Renal cortex interstitium (tissue), 15 donors: Measurements from ENCODE around the gene TMEM220. TPM values are rescaled to one million over a fixed set of nuclear protein-coding genes. Genes with fewer than 3 reads are reported as not detected.

ENCODE experiments used
- DNase-seq, 11 donors: peaks; one replicate each; pipeline ENCODE4 v3.0.0-alpha.2; 2013; ENCODE audit warnings: low read depth in 9 of 11, low spot score in 4 of 11; ENCODE audit errors: extremely low read depth in 1 of 11
- long read RNA-seq, 16 experiments: transcript quantifications; one replicate each; lab custom pipeline, GENCODE V29; 2026
- polyA plus RNA-seq, 3 donors: library from polyadenylated mRNA; unstranded; fragments of 120-200 nt; gene quantifications; one replicate each; pipeline ENCODE4 v1.2.1, GENCODE V29; 2013; ENCODE audit not compliant: insufficient read length in 3 of 3

The TMEM220 gene
- polyA plus RNA-seq, result 10 to 100 TPM in 2 of 3 donors, 1 to 10 TPM in 1; 8.5 to 15.2 (median 10.6) TPM
- long read RNA-seq, donor 1, partial matches to known transcripts, result 0 of 4 reads
- long read RNA-seq, donor 1, other reads (novel, unspliced or antisense), result 0 of 4 reads
- long read RNA-seq, donor 2, partial matches to known transcripts, result 8 of 8 reads
- long read RNA-seq, donor 2, other reads (novel, unspliced or antisense), result 0 of 8 reads
- long read RNA-seq, donor 3, partial matches to known transcripts, result 0 of 4 reads
- long read RNA-seq, donor 3, other reads (novel, unspliced or antisense), result 0 of 4 reads
- long read RNA-seq, donor 4, partial matches to known transcripts, result 0 of 1 reads
- long read RNA-seq, donor 4, other reads (novel, unspliced or antisense), result 0 of 1 reads
- long read RNA-seq, donor 5, result 0 reads
- long read RNA-seq, donor 6, partial matches to known transcripts, result 9 of 13 reads
- long read RNA-seq, donor 6, other reads (novel, unspliced or antisense), result 0 of 13 reads
- long read RNA-seq, donor 7, partial matches to known transcripts, result 0 of 2 reads
- long read RNA-seq, donor 7, other reads (novel, unspliced or antisense), result 0 of 2 reads
- long read RNA-seq, donor 8, result 0 reads
- long read RNA-seq, donor 9, partial matches to known transcripts, result 0 of 3 reads
- long read RNA-seq, donor 9, other reads (novel, unspliced or antisense), result 0 of 3 reads
- long read RNA-seq, donor 10, result 0 reads
- long read RNA-seq, donor 11, partial matches to known transcripts, result 0 of 2 reads
- long read RNA-seq, donor 11, other reads (novel, unspliced or antisense), result 0 of 2 reads
- long read RNA-seq, donor 12, result 0 reads
- long read RNA-seq, donor 13, result 0 reads
- long read RNA-seq, donor 14, partial matches to known transcripts, result 0 of 6 reads
- long read RNA-seq, donor 14, other reads (novel, unspliced or antisense), result 0 of 6 reads
- long read RNA-seq, donor 15, partial matches to known transcripts, result 0 of 1 reads
- long read RNA-seq, donor 15, other reads (novel, unspliced or antisense), result 0 of 1 reads
- long read RNA-seq, donor 16, partial matches to known transcripts, result 0 of 4 reads
- long read RNA-seq, donor 16, other reads (novel, unspliced or antisense), result 0 of 4 reads

DNA sequence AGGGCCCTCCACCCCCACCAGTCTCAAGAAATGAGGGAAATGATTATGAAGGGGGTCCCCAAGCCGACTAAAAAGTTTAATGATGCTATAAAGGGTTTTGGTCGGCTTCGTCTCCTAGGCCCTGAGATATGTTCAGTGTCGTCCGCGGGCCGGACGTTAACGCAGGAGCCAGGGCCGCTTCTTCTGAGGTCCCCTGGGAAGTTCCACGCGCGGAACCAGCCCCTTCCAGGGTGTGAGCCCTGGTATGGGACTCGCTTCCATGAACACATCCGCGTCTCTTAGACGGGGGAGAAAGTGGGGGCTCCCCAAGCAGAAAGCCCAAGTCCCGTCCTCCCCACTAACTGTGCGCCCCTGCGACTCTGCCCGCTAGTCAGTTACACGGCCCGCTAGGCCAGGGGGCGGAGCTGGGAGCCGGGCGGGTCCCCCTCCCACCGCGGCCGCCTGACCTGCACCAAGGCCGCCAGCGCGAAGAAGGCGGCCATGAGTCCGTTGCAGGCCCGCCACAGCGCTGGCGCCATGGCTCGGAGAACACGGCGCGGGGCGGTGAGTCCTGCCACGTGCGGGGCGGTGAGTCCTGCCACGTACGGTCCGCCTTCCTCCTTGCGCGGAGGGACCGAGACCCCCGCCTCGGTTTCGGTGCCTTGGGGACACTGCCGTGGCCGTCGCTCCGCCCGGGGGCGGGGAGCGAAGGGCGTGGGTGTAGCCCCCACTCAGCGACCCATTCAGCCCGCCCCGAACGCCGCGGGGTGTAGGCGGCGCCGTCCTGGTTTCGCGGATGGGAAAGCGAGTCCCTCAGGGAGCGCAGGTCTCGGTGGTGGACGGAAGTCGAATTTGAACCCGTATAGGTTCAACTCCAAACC lies at the start of gene TMEM220:
Gene TMEM220 (minus strand): TSS at position 690 of the 860 bp plus-strand sequence. CDS start 172 bp downstream, at position 518.
- peak in 10 of 11 donors; percentile 41 to 77 (median 71) for DNase-seq

DNA sequence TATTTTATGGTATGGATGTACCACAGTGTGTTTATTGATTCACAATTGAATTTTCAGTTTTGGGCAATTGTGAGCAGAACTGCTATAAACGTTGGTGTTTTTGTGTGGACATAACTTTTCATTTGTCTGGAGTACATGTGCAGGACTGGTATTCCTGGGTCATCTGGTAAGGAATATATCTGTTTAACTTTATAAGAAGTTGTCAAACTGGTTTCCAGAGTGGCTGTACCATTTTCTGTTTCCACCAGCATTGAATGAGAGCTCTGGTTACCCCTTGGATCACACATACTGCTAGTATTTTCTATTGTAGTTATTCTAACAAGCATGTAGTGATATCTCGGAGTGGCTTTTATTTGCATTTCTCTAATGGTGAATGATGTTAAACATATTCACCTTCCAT lies 49.8 kb upstream of the TMEM220 start:
- no peak for DNase-seq

DNA sequence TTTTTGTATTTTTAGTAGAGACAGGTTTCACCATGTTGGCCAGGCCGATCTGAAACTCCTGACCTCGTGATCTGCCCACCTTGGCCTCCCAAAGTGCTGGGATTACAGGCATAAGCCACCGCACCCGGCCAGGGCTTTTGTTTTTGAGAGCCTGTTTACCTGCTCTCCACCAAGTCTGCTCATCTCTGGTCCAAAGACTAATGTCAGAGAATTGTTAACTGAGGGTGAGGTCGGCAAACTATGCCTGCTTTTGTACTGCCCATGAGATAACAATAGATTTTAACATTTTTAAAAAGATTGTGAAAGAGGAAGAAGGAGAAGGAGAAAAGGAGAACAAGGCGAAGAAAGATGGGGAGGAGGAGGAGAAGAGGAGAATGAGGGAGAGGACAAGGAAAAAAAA lies 48.1 kb upstream of the TMEM220 start:
- DNase-seq, result no peak

DNA sequence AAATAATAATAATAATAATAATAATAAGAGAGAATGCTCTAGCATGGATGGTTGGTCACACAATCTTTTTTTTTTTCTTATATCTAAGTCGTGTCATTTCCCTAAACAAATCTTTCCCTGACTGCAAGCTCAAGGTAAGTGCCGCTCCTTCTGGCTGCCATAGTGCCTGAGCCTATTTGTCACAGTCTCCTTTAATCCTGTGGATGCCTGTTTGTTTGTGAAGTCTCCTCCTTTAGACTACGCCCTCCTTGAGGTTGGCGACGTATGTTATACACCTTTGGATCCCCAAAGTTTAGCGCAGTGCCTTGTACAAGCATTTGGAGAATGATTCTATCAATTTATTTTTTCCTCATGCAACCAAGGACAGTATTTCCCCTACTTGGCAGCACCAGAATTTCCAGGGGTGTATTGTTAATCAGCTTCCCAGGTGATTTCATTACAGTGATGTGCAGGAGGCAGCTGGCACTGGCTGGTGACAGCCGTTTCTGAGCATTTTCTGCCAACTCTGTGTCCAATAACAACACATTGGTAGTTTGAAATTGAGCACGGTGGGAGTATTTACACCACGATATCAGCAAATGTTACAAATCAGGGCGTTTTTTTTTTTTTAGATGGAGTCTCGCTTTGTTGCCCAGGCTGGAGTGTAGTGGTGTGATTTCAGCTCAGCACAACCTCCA lies 47.4 kb upstream of the TMEM220 start:
- no peak for DNase-seq

DNA sequence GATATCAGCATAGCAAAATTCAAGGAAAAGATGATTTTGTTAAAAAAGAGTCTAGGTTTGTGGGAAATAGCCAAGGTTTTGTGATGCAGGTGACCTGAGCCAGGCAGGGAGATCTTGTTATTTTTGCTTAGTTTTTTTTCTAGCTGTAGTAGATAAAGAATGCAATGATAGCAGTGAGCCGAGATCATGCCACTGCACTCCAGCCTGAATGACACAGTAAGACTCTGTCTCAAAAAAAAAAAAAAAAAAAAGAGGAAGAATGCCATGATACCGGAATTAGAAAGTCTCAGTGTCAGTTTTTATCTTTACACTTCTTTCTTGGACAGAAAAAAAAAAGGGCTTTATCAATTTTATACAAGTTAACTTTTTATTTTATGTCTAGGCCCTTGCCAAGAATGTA lies 46.6 kb upstream of the TMEM220 start:
- no peak for DNase-seq

DNA sequence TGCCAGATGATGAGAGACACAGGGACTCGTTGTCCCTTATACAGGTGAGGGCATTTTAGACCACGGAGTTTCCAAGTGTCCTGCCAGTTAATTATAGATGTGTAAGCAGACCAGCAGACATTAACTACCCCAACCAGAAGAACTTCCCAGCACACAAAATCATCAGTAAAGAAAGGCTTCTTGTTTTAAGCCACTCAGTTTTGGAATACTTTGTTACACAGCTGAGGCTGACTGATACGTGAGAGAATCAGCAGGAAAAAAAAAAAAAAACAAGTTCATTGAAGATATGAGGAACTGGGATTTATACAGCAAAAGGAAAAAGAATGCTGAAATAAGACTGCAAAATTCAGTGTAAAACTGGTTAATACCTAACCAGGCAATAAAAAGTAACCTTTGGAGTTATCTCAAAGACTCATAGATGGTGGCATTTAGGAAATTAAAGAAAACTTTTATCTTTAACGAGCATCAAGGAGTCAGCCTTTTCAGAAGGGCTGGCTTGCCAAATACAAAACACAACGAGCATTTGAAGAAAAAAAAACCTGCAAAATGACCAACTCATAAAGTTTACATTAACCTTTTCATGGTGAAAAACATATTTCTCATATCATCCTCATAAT lies 46.0 kb upstream of the TMEM220 start:
- no peak for DNase-seq

DNA sequence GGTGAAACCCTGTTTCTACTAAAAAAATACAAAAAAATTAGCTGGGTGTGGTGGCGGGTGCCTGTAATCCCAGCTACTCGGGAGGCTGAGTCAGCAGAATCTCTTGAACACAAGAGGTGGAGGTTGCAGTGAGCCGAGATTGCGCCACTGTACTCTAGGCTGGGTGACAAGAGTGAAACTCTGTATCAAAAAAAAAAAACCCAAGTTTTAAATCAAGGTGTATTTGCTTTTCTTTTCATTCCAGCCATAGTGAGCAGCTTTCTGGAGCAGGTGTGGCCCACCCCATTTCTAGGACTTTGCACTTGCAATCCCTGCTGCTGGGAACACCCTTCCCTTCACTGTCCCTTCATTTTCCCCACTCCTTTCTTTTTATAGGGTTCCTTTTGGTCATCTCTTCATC lies 45.2 kb upstream of the TMEM220 start:
- DNase-seq, result no peak

DNA sequence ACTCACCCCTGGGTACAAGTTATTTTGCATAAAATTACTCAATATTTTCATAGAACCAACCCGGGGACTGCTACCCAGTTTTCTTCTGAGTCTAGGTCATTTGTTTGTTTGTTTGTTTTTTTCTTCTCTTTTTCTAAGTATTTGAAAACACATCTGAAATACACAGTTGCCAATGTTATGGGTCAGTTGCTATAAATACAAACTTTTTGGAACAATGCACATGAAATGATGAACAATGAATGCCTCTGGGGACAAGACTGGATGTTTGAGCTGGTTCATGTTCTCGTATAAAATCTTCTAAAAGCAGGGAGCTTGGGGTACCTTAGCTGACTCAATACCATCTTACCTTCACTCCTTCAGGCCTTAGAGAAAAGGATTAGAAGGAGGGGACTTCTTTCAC lies 43.6 kb upstream of the TMEM220 start:
- no peak for DNase-seq

DNA sequence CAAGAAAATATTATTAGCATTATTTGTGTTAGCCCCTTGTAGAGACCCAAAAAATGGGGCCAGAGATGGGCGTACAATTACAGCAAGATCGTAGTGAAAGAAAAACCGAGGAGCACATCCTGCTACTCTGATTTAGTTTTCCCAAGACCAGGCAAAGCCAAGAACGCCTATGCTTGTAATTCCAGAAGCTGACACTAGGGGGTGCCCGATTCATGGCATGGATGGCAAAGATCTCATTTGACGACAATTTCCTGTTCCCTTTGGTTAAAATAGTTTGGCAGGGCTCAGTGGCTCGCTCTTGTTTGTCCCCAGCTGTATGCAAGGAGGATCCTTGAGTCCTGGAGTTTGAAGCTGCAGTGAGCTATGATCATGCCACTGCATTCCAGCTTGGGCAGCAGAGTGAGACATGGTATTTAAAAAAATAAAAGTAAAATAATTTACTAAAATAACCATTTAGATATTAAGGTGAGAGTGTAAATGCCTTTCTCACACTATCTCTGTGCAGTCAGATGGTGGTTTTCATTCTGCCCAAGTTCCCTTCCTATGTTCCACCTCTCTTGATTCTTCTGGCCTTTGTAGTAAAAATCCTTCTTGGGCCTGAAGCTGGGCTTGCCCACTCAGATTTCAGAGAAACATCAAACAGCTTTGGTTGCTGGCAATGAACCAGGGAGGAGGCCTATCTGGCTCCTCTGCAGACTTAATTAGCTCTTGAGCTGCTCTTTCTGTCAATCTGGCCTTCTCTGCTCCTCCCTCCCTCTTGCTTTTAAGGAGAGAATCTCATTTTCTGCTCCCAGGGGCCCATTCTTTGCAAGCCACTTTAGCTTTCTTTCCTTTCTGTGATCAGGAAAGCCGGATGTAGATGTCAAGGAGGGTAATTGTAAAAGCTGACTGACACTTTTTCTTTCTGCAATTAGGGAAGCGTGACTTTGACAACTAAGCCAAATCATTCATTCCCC lies 42.9 kb upstream of the TMEM220 start:
- DNase-seq, result peak in 5 of 11 donors; percentile 21 to 57 (median 41)

DNA sequence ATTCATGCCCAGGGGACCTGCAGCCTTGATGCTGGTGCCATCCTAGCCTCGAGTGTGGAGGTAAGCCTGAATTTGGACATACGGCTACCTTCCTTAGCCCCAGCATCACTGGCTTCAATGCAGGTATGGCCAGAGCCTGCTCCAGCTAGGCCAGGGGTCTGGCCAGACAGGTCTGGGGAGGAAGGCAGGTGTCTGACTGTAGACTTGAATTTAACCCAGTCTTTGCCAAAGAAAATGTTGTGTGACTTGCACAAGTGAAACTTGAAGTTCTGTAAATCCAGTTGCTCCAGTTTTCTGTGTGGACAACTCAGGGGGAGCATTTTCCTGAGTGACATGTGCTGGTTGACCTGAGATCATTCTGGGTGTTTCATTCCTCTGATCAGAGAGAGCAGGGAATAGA lies 41.3 kb upstream of the TMEM220 start:
- no peak for DNase-seq

DNA sequence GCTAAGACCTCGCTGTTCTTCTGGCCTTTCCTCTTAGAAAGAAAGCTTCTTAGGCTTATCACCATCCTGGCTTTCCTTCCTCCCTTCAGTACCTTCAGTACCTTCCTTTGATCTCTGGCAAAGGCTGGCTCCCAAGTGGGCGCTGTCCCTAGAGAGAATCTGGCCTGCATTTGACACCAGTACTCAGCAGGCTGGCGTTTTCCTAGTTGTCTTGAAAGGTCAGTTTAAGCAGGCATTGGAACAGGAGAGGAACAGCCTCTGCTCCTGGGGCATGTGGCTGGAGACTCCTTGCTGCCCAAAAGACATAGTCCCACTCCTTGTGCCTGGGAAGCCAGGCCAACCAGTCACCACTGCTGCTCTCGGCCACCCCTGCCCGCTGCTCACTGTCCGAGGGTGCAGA lies 40.0 kb upstream of the TMEM220 start:
- DNase-seq, result no peak

DNA sequence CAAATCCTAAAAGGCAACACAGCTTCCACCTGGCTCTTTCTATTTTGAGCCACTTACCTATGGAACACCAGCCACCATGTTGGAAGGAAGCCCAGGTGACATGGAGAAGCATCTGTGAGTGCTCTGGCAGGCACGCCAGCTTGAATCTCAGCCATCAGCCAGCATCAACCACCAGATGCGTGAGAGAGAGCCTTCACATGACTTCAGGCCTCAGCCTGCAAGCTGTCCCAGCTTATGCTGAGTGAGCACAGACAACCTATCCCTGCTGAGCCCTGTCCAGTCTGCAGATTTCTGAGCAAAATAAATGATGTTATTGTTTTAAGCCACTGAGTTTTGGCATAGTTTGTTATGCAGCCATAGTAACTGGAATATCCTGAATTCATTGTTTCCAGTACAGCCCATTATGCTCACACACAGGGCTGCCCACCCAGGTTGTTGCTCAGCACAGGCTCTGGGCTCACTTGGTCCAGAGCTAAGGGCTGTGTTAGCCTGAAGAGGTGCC lies 39.0 kb upstream of the TMEM220 start:
- DNase-seq, result no peak

DNA sequence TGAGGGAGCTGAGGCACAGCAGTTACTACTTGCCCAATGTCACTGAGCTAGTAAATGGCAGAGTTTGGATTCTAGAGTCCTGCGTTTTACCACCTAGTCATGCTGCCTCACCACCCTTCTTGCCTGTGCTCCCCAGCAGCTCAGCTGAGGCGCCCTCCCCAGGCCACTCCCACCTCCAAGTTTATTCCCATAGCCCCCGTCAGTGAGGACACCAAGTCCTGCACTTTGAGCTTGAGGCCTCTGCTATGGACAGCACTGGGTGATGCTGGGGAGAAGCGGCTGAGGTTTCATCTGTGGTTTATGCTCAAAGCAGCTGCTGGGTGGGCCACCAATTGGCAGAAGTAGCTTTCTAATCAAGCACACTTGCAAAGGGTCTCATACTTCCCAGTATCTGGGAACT lies 37.4 kb upstream of the TMEM220 start:
- DNase-seq, result no peak

DNA sequence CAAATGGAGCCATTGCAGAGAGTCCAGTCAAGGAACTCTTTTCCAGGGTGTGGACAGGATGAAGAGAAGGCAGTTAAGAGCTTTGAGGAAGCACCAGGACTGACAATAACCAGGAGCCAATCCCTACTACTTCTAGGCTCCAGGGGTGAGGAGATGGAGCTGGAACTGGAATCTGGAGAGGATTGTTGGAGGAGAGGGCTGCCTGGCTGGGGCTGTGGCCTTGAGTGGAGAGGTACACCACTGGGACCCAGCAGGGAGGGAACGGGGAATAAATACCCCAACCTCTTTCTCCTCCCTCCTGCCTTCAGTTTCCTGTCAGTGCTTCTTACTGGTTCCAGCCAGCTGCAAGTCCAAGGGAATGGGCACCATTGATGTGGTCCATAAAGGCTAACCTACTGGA lies 32.2 kb upstream of the TMEM220 start:
- no peak for DNase-seq

DNA sequence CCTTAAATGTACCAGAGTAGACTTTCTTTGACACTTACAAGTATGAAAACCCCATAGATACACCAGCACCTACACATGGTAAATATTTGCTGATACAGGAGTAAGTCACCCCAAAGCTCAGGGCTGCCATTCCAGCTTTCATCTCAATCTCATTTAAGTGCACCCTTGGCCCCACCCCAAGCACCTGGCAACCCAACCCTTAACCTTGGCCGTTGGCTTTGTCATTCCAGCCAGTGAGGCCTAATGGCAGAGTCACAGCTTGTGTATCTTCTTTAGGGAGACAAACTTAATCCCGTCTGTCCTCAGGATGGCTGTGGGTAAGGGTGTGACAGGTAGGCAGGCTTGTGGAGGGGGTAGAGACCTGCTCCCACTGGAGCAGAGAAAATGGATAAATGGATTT lies 31.5 kb upstream of the TMEM220 start:
- DNase-seq, result no peak

DNA sequence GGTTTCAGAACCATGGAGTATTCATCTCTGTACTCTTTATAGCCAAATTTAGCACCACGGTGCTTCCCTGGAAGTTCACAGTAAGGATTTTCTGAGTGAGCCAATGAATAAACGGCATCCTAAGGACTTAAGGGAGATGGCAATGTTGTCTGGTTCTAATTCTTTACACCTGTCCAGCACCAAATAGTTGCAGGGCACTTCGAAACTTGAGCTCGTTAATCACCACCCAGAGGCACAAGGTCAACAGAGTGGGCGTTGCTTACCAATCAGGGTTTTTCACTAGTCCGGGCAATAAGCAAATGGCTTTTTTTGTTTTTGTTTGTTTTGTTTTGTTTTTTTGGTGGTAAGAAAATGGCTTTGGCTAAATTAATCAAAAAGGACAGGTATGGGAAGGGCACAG lies 28.2 kb upstream of the TMEM220 start:
- no peak for DNase-seq

DNA sequence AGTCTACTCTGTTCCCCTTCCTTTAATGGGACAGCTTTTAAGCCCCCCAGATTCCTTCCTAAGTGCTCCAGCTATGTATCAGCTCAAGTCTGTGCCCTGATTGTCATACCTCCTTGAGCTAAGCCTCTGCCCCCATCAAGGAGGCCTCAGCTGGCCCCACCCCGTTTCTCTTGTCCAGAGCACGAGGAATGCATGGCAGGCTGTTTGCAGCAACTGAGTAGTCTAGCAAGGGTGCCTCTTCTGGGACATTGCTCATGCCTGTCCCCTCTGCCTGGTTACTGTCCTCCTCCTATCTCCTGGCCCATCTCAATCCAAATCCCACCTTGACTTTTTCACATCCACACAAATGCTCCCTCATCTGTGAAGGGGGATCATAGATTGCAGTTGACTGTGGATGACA lies 27.8 kb upstream of the TMEM220 start:
- no peak for DNase-seq
